Breast epithelium (tissue), 3 donors: ENCODE results near the gene PDZRN3.

Experiments
- POLR2A ChIP-seq: fragments of 450-650 bp; IDR thresholded peaks from one replicate; pipeline ENCODE4 v1.6.1; 2016; ENCODE audit warnings: antibody characterized with exemption, mild to moderate bottlenecking, moderate library complexity
- POLR2AphosphoS5 ChIP-seq, 3 donors: sonication (generic); formaldehyde crosslinking; IDR thresholded peaks; one replicate each; pipeline ENCODE4 v1.6.1; 2017; ENCODE audit warnings: antibody characterized with exemption in 3 of 3
- TF ChIP-seq, protein P1 (sequence below), 3 donors: fragments of 450-650 bp; IDR thresholded peaks; one replicate each; pipeline ENCODE4 v1.5.1; 2016 to 2017; ENCODE audit warnings: antibody characterized with exemption in 3 of 3, mild to moderate bottlenecking in 3 of 3, moderate library complexity in 3 of 3

DNA sequence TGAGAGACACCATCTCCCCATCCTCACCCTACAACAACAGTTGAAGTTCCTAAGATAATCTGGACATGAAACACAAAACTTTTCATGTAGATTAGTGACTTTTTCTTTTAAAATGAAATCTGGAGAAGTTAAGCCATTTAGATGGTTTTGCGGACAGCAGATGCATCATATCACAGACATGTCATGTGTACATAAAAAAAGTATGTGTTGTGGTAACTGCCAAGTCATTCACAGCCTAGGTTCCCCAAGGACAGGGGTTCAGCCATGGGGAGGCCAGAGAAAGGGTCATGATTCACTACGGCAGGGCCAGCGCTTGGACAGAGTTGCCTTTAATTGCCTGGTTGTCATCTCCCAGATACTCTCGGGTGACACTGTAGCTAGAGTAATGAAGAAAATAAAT is 163.2 kb downstream of the PDZRN3 start:
- TF ChIP-seq POLR2AphosphoS5 (IDR thresholded peaks at IDR 0.05) (no peak), POLR2A (no peak)
- TF ChIP-seq, protein P1, sequence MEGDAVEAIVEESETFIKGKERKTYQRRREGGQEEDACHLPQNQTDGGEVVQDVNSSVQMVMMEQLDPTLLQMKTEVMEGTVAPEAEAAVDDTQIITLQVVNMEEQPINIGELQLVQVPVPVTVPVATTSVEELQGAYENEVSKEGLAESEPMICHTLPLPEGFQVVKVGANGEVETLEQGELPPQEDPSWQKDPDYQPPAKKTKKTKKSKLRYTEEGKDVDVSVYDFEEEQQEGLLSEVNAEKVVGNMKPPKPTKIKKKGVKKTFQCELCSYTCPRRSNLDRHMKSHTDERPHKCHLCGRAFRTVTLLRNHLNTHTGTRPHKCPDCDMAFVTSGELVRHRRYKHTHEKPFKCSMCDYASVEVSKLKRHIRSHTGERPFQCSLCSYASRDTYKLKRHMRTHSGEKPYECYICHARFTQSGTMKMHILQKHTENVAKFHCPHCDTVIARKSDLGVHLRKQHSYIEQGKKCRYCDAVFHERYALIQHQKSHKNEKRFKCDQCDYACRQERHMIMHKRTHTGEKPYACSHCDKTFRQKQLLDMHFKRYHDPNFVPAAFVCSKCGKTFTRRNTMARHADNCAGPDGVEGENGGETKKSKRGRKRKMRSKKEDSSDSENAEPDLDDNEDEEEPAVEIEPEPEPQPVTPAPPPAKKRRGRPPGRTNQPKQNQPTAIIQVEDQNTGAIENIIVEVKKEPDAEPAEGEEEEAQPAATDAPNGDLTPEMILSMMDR (IDR thresholded peaks at IDR 0.05): no peak
